Upper lobe of left lung (tissue), 4 donors: ENCODE measurements around the gene TMEM108.

Source experiments
- POLR2A ChIP-seq, 4 donors: fragments of 450-650 bp; IDR thresholded peaks; one replicate each; pipeline ENCODE4 v1.5.1; 2016 to 2017; ENCODE audit warnings: antibody characterized with exemption in 4 of 4, mild to moderate bottlenecking in 2 of 4
- POLR2AphosphoS5 ChIP-seq, 2 donors: sonication (generic); formaldehyde crosslinking; IDR thresholded peaks; one replicate each; pipeline ENCODE4 v1.5.1; 2017; ENCODE audit warnings: antibody characterized with exemption in 2 of 2

GRCh38 chr3:133425898-133426297 lies 387.7 kb downstream of the TMEM108 start:
- TF ChIP-seq POLR2A (IDR thresholded peaks at IDR 0.05) (no peak), POLR2AphosphoS5 (IDR thresholded peaks at IDR 0.05) (no peak)
